ENCODE measurements around the gene QRICH1. TPM values are rescaled to one million over a fixed set of nuclear protein-coding genes. Genes with fewer than 3 reads are reported as not detected.

Gene QRICH1
- total RNA-seq, 1 experiment from 2014 or later, result 151 TPM

DNA sequence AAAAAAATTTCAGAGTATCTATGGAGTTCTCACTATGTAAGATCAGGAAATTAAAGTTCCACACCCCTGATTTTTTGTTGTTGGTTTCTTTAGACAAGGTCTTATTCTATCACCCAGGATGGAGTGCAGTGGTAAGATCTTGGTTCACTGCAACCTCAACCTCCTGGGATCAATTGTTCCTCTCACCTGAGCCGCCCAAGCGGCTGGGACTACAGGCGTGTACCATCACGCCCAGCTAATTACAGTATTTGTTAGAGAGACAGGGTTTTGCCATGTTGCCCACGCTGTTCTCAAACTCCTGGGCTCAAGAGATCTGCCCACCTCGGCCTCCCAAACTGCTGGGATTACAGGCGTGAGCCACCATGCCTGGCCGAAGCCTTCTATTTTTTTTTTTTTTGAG, 12.4 kb downstream of the QRICH1 start:
- no peak overlapping the region; a peak in 1 of 7 replicates for H3K27ac Mint-ChIP-seq
- Histone ChIP-seq H2BK5ac (ENCODE audit: insufficient read length, low read length) (no peak overlapping the region), H2BK12ac (ENCODE audit: insufficient read length, low read depth, low read length) (no peak overlapping the region), H2BK15ac (ENCODE audit: low read depth, low read length) (no peak overlapping the region), H3K27me3 (ENCODE audit: insufficient read depth, low read length) (no peaks in the 10 kb centered on the region), H3K56ac (ENCODE audit: insufficient read length, low read depth, low read length) (no peak overlapping the region), H3K9ac (ENCODE audit: extremely low read depth, insufficient read length, low read length) (no peak overlapping the region), H2AK5ac (ENCODE audit: insufficient read length, low read length) (no peak overlapping the region), H4K91ac (ENCODE audit: insufficient read length, low read depth, low read length) (no peak overlapping the region), H3K4ac (ENCODE audit: low read depth, low read length) (no peak overlapping the region), H3K27ac (ENCODE audit: insufficient read length, low read depth, low read length) (no peak overlapping the region), H3K4me1 (ENCODE audit: insufficient read depth, low read length) (no peaks in the 10 kb centered on the region), H4K5ac (ENCODE audit: insufficient read length, low read depth, low read length) (no peak overlapping the region), H2BK20ac (ENCODE audit: low read depth, low read length, poor library complexity, severe bottlenecking) (no peak overlapping the region), H3K4me2 (ENCODE audit: insufficient read depth, insufficient read length, low read length) (no peak overlapping the region), H3T11ph (ENCODE audit: low read length) (no peak overlapping the region), H4K8ac (replicated peaks; ENCODE audit: insufficient read length, low read depth, low read length) (no peak overlapping the region), H3K79me1 (ENCODE audit: insufficient read depth, low read depth, low read length, poor library complexity, severe bottlenecking) (peaks cover 16% of the 10 kb centered on the region), H3K23ac (ENCODE audit: insufficient read length, low read depth, low read length) (no peak overlapping the region), H4K20me1 (ENCODE audit: control insufficient read depth, insufficient read depth, insufficient read length) (no peaks in the 10 kb centered on the region), H3K14ac (ENCODE audit: insufficient read depth, low read length) (no peak overlapping the region), H2BK120ac (ENCODE audit: low read depth, low read length, poor library complexity, severe bottlenecking) (no peak overlapping the region), H2AFZ (ENCODE audit: low read length) (no peak overlapping the region), H3K23me2 (ENCODE audit: insufficient read length, low read depth, low read length, poor library complexity, severe bottlenecking) (no peaks in the 10 kb centered on the region), H3K9me3 (ENCODE audit: control insufficient read depth, low read depth, low read length) (no peaks in the 10 kb centered on the region), H3K18ac (ENCODE audit: insufficient read length, low read depth, low read length) (no peak overlapping the region), H3K79me2 (ENCODE audit: insufficient read depth, low read length) (peaks cover 16% of the 10 kb centered on the region; the same call in 1 of the 2 replicates)
- 0 out of 4 replicates have a peak, but pooled peaks cover 0 to 2% of the 10 kb centered on the region in 2 experiments for H3K4me1 Mint-ChIP-seq
- no peak for DNase-seq
- TF ChIP-seq, protein P1, sequence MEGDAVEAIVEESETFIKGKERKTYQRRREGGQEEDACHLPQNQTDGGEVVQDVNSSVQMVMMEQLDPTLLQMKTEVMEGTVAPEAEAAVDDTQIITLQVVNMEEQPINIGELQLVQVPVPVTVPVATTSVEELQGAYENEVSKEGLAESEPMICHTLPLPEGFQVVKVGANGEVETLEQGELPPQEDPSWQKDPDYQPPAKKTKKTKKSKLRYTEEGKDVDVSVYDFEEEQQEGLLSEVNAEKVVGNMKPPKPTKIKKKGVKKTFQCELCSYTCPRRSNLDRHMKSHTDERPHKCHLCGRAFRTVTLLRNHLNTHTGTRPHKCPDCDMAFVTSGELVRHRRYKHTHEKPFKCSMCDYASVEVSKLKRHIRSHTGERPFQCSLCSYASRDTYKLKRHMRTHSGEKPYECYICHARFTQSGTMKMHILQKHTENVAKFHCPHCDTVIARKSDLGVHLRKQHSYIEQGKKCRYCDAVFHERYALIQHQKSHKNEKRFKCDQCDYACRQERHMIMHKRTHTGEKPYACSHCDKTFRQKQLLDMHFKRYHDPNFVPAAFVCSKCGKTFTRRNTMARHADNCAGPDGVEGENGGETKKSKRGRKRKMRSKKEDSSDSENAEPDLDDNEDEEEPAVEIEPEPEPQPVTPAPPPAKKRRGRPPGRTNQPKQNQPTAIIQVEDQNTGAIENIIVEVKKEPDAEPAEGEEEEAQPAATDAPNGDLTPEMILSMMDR (conservative IDR thresholded peaks at IDR 0.05), result no peak
- peaks cover 12 to 21% (median 17%) of the 10 kb centered on the region in 3 experiments for H3K36me3 Mint-ChIP-seq (ENCODE audit: insufficient read depth in 1 of 3, low read depth in 3 of 3)
- H3K27me3 Mint-ChIP-seq (ENCODE audit: low read depth), result no peaks in the 10 kb centered on the region
- no peak overlapping the region for H3K4me3 Mint-ChIP-seq
- H3K9me3 Mint-ChIP-seq, result no peaks in the 10 kb centered on the region
- no CpG with 5 or more reads among the region's 8 CpGs for WGBS (ENCODE audit: extremely low coverage, insufficient read length, low lambda C conversion rate)
